ENCODE results near the gene FAM135A.

DNA sequence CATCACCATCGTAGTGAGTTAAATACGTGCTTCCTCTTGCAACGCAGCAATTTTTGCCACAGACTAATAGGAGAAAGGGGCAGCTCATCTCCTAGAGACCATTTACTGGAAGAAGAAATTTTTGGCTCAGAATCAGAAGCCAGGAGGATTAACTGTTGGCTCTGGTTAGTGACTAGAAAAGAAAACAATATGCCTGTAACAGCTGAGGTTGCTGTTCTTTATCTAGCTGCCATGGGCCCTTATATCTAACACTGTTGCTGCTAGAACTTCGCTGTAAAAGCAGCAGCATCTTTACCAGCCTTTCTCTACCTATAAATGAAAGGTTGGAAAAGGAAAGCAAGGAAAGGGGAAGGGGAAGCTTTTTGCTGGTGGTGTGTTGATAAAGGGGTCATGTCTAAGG lies 65.9 kb downstream of the FAM135A start:
- TF ChIP-seq, protein P1, sequence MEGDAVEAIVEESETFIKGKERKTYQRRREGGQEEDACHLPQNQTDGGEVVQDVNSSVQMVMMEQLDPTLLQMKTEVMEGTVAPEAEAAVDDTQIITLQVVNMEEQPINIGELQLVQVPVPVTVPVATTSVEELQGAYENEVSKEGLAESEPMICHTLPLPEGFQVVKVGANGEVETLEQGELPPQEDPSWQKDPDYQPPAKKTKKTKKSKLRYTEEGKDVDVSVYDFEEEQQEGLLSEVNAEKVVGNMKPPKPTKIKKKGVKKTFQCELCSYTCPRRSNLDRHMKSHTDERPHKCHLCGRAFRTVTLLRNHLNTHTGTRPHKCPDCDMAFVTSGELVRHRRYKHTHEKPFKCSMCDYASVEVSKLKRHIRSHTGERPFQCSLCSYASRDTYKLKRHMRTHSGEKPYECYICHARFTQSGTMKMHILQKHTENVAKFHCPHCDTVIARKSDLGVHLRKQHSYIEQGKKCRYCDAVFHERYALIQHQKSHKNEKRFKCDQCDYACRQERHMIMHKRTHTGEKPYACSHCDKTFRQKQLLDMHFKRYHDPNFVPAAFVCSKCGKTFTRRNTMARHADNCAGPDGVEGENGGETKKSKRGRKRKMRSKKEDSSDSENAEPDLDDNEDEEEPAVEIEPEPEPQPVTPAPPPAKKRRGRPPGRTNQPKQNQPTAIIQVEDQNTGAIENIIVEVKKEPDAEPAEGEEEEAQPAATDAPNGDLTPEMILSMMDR (IDR thresholded peaks at IDR 0.05; ENCODE audit: low read length): no peak
- no peak for TF ChIP-seq EZH2 (IDR thresholded peaks at IDR 0.05; ENCODE audit: borderline replicate concordance, low read length)

Data from OCI-LY1 (cell line).